ENCODE data around the gene ALDOB.

DNA sequence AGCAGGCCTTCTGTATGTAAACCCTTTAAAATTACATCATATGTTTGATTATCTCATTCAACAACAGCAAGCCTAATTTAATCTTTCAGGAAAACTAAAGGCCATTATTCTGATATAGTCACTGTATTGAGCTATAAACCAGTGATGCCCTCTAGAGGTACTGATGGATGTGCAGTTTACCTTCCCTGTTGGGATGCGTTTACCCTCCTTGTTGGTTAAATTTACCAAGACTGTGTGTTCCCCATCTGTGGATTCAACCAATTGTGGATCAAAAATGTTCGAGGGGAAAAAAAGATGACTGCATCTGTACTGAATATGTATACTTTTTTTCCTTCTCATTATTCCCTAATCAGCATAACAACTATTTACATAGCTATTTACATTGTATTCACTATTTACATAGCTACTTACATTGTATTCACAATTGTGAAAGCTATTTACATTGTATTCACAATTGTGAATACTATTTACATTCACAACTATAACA lies 47.0 kb downstream of the ALDOB start:
- TF ChIP-seq, protein P1, sequence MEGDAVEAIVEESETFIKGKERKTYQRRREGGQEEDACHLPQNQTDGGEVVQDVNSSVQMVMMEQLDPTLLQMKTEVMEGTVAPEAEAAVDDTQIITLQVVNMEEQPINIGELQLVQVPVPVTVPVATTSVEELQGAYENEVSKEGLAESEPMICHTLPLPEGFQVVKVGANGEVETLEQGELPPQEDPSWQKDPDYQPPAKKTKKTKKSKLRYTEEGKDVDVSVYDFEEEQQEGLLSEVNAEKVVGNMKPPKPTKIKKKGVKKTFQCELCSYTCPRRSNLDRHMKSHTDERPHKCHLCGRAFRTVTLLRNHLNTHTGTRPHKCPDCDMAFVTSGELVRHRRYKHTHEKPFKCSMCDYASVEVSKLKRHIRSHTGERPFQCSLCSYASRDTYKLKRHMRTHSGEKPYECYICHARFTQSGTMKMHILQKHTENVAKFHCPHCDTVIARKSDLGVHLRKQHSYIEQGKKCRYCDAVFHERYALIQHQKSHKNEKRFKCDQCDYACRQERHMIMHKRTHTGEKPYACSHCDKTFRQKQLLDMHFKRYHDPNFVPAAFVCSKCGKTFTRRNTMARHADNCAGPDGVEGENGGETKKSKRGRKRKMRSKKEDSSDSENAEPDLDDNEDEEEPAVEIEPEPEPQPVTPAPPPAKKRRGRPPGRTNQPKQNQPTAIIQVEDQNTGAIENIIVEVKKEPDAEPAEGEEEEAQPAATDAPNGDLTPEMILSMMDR (IDR thresholded peaks at IDR 0.05): no peak
- TF ChIP-seq POLR2AphosphoS5 (IDR thresholded peaks at IDR 0.05; ENCODE audit: insufficient read depth in 1 of 2, low read depth in 1 of 2) (no peak), POLR2A (IDR thresholded peaks at IDR 0.05) (no peak)
